GM18907 (cell line): ENCODE results near the gene PGAM5.

ENCODE experiments used
- ATAC-seq: cut with Tn5 transposase; IDR thresholded peaks from one replicate; pipeline ENCODE4 v1.9.1; 2021; ENCODE audit warnings: mild to moderate bottlenecking, moderate library complexity; ENCODE audit not compliant: unreplicated experiment

PGAM5 gene

GRCh38 chr12:132710405-132711079 lies at the start of gene PGAM5:
Gene PGAM5, plus strand, starts transcription at chr12:132710842. Its CDS starts 35 bp downstream, at chr12:132710877.
- ATAC-seq, result peak; percentile 86

DNA sequence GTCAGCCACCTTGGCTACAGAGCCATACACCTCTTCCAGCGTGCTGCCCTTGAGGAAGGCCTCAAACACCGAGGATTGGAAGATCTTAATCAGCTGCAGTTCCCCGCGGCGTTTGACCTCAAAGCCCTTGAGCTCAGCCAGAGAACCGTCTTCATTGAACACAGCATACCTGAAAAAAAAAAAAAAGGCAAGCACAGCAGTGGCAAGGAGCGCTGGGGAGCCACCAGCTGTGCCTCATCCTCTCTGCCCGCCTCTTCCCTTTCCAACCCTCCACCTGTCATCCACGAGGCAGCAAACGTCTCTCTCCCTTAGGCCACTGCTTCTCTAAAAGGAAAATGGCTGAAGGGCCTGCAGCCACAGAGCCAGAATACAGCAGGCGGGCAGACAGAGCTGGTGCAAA lies 49.6 kb upstream of the PGAM5 start:
- ATAC-seq, result no peak

GRCh38 chr12:132661972-132662371 lies 48.7 kb upstream of the PGAM5 start:
- no peak for ATAC-seq

GRCh38 chr12:132662901-132663755 lies 47.5 kb upstream of the PGAM5 start:
- no peak for ATAC-seq

DNA sequence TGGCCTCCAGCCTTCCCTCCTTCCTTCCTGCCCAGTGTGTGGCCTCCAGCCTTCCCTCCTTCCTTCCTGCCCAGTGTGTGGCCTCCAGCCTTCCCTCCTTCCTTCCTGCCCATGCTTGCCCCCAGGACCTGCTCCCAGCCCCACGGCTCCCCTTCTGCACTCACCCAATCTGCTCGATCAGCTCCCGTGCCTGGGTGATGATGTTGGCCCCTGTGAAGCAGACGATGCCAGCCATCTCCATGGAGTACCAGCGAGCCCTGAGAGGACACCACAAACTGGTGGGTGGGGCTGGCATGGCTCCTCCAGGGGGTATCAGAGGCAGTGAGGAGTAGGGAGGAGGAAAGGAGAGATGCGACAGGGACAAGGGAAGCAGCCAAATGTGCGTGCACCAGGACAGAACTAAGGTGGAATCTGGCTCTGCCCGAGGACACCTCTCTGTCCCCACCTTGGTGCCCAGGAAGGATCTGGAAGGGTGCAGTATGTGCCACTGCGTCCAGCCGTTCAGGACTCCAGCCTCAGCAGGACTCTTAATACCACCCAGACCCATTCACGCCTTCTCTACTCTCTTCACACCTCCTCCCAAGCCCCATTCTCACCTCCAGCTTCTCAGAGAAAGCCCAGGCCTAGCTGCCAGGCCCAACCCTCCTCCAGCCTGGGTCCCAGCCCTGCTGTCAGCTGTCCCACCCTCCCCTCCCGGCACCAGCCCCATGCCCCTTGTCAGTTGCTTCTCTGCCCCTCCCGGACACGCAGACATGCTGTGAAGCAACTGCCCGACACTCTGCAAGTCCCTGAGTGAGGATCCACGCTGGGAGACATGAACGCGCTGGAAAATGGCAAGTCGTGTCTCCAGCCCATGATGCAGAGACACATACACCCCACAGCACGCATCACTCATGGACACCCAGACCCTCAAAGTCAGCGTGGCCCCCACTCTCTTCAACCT lies 46.2 kb upstream of the PGAM5 start:
- ATAC-seq, result no peak

DNA sequence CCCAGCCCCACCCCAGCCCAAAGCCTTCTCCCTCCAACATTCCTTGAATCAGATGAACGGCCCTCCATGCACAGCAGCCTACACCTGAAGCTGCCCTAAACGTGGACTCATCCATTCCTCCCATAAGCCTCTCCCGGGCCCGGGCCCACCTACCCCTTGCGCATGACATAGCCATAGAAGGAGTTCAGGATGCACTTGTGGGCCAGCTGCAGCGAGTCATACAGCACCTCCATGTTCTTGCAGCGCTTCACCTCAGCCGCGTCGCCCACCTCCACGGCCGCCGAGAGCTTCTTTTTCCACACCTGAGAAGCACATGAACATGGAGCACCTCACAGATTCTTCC lies 45.5 kb upstream of the PGAM5 start:
- ATAC-seq, result no peak

- no peak for ATAC-seq
These were observed 44.8 kb upstream of the PGAM5 start for GRCh38 chr12:132665794-132666193.

- ATAC-seq, result no peak
These were observed 42.2 kb upstream of the PGAM5 start for GRCh38 chr12:132668191-132669088.

GRCh38 chr12:132669166-132669879 lies 41.3 kb upstream of the PGAM5 start:
- no peak for ATAC-seq

DNA sequence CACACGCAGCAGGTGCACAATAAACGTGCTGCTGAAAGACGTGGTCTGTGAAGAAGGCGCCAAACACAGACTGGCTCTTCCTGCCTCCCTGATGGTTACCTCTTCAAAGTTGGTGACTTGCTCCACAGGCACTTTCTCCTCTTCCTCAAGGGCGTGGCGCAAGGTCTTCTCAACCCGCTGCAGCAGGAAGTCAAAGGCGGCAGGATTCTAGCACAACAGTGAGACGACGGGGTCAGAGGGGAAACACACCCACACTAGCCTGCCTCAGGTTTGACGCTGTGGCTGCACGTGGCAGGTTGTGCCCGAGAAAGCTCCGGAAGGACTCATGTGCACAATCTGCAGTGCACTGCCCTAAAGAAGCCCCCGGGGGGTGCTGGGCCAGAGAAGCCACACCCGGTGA lies 38.5 kb upstream of the PGAM5 start:
- ATAC-seq, result no peak

DNA sequence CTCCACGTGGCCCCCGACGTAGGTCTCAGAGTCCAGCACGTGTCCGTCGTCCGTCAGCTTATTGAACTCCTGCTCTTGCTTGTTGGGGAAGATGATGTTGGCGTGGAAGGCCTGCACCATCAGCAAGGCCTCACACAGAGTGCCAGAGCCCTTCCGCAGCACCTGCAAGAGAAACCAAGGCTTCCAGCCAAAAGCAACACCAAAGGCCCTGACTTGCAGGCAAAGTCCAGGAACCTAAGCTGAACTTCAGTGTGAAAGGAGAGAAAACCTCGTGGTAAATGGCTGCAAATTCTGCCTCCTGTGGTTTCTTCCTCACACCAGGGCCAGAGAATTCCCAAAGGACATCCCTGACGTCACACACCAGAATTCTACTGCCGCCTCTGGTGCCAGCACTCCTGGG lies 38.0 kb upstream of the PGAM5 start:
- no peak for ATAC-seq

GRCh38 chr12:132673288-132674179 lies 37.1 kb upstream of the PGAM5 start:
- no peak for ATAC-seq

GRCh38 chr12:132674561-132674960 lies 36.1 kb upstream of the PGAM5 start:
- ATAC-seq, result no peak

GRCh38 chr12:132675757-132676432 lies 34.7 kb upstream of the PGAM5 start:
- no peak for ATAC-seq

GRCh38 chr12:132677492-132677891 lies 33.1 kb upstream of the PGAM5 start:
- no peak for ATAC-seq

DNA sequence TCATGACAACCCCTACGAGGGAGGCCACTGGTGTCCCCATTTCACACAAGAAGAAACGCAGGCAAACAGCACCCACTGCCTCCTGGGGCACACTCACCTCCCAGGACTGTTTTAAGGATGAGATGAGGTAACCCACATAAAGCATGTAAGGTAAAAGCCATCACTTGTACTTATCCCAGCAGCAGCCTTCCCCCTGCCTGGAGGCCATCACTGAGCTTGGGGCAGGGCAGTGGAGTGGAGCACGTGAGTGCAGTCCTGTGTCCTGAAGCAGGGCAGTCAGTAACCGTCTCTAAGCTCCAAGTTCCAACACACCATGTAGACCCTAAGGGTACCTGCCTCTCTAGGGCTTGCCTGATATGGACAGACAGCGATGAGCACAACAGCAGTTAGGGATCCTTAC lies 25.2 kb upstream of the PGAM5 start:
- no peak for ATAC-seq

DNA sequence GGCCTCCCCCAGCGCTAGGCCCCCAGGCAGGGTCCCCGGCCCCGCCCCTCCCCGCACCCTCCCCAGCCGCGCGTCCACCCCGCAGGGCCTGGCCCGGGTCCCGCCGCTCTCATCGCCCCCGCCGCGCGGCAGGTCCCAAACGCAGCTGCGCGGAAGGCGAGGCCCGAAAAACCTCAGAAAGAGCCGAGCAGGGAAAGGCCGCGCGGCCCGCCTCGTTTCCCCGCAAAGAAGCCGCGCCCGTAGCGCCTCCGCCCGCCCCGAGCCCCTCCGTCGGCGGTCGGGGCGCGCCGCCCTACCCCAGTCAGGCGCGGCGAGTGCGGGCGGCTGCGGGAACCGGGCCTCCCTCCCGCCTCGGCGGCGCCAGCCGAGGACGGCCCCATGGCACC lies 23.8 kb upstream of the PGAM5 start:
- ATAC-seq, result peak; percentile 25
